K562 (cell line): ENCODE data around the gene ENOSF1. TPM values are rescaled to one million over a fixed set of nuclear protein-coding genes. Genes with fewer than 3 reads are reported as not detected.

ENCODE experiments used
- ATF6 ChIP-seq: sonication (generic); formaldehyde crosslinking; IDR thresholded peaks from 2 replicates; pipeline ENCODE4 v1.4.0; 2020; ENCODE audit warnings: mild to moderate bottlenecking, missing genetic modification reagents
- CTCF ChIP-seq, 3 experiments: IDR thresholded peaks in 2 of 3; conservative IDR thresholded peaks in 1 of 3; 2 replicates each; pipeline ENCODE4 v1.5.1; 2011 to 2012; ENCODE audit warnings: low read length in 3 of 3, mild to moderate bottlenecking in 3 of 3, control low read depth in 2 of 3, improper control_type of control experiment in 1 of 3, inconsistent platforms in 1 of 3, low read depth in 1 of 3, mixed read lengths in 1 of 3, moderate library complexity in 1 of 3; ENCODE audit not compliant: insufficient read depth in 2 of 3
- HDAC2 ChIP-seq: fragments of 450-650 bp; IDR thresholded peaks from 2 replicates; pipeline ENCODE4 v1.6.1; 2016; ENCODE audit warnings: mild to moderate bottlenecking
- KAT8 ChIP-seq: fragments of 450-650 bp; IDR thresholded peaks from 2 replicates; pipeline ENCODE4 v1.6.1; 2016; ENCODE audit warnings: low read depth, mild to moderate bottlenecking
- PATZ1 ChIP-seq: fragments of 250-450 bp; sonication (Bioruptor Pico); IDR thresholded peaks from 2 replicates; pipeline ENCODE4 v1.5.0; 2020; ENCODE audit warnings: mild to moderate bottlenecking, borderline replicate concordance
- PHB2 ChIP-seq: fragments of 450-650 bp; IDR thresholded peaks from 2 replicates; pipeline ENCODE4 v1.6.1; 2017; ENCODE audit warnings: low read depth
- POLR2AphosphoS5 ChIP-seq: IDR thresholded peaks from 2 replicates; pipeline ENCODE4 v1.6.1; 2011; ENCODE audit warnings: mild to moderate bottlenecking, low read depth, low read length, moderate library complexity; ENCODE audit not compliant: control insufficient read depth, insufficient read depth
- RBM39 ChIP-seq: fragments of 200-400 bp; formaldehyde crosslinking; optimal IDR thresholded peaks from 2 replicates; pipeline ENCODE3; 2018; ENCODE audit warnings: low read depth, low read length
- RNF219 ChIP-seq: fragments of 250-450 bp; sonication (Bioruptor Pico); IDR thresholded peaks from 2 replicates; pipeline ENCODE4 v1.5.0; 2022; ENCODE audit warnings: mild to moderate bottlenecking
- SIN3A ChIP-seq, 2 experiments: fragments of 150-350 bp in 1 of 2; IDR thresholded peaks; 2 replicates each; pipeline ENCODE4 v1.6.1; 2011 to 2016; ENCODE audit warnings: borderline replicate concordance in 2 of 2, low read depth in 2 of 2, low read length in 2 of 2, mild to moderate bottlenecking in 2 of 2, moderate library complexity in 2 of 2; ENCODE audit not compliant: control insufficient read depth in 1 of 2
- U2AF1 ChIP-seq: fragments of 200-400 bp; formaldehyde crosslinking; optimal IDR thresholded peaks from 2 replicates; pipeline ENCODE3; 2017; ENCODE audit warnings: mild to moderate bottlenecking, low read depth, low read length, moderate library complexity
- UBTF ChIP-seq, 2 experiments: IDR thresholded peaks; 2 replicates each; pipeline ENCODE4 v1.6.1; 2012; ENCODE audit warnings: improper control_type of control experiment in 2 of 2, low read depth in 2 of 2, low read length in 2 of 2, borderline replicate concordance in 1 of 2
- ZNF780A ChIP-seq: fragments of 250-450 bp; sonication (Bioruptor Pico); IDR thresholded peaks from 2 replicates; pipeline ENCODE4 v1.5.0; 2021; ENCODE audit warnings: mild to moderate bottlenecking
- polyA plus RNA-seq, 8 experiments: library from polyadenylated mRNA; depleted of rRNA in 4 of 8; stranded (reverse) in 5 of 8; unstranded in 3 of 8; fragments of >200 nt; fragmentation: Nextera tagmentation in 2 of 8; fragmentation: Illumina TruSeq in 1 of 8; extraction: Ambion mirVana in 2 of 8; extraction: Trizol in 1 of 8; gene quantifications; 2 replicates each; pipeline versions ENCODE4 v1.2.1 to v1.2.3, GENCODE V29; 2011 to 2014; ENCODE audit warnings: inconsistent platforms in 1 of 8, missing spikeins in 1 of 8
- total RNA-seq, 7 experiments: library from RNA; depleted of rRNA in 6 of 7; stranded (reverse); fragments of >200 nt in 6 of 7; fragmentation: Illumina TruSeq in 2 of 7; extraction: Trizol in 2 of 7; gene quantifications; 2 replicates each; pipeline versions ENCODE4 v1.2.1 to v1.2.3, GENCODE V29; 2011 to 2021; ENCODE audit warnings: low replicate concordance in 1 of 7

Gene ENOSF1
- total and polyA plus RNA-seq, 9 of the 15 experiments (the other 6 are each of a cell fraction or from before 2014, with no cell fraction given): 15.5 to 66.4 (median 46.5) TPM

- TF ChIP-seq SIN3A (IDR thresholded peaks at IDR 0.05; ENCODE audit: borderline replicate concordance in 2 of 2, control insufficient read depth in 1 of 2, low read depth in 2 of 2, low read length in 2 of 2) (peak; percentile 83 to 87; a peak in 3 of 4 replicates), UBTF (IDR thresholded peaks at IDR 0.05; ENCODE audit: borderline replicate concordance in 1 of 2, low read depth in 2 of 2, low read length in 2 of 2) (peak in 1 of 2 experiments; percentile 70; a peak in 3 of 4 replicates), RBM39 (no peak), POLR2AphosphoS5 (peak; percentile 62; the same call in 1 of the 2 replicates), RNF219 (CRISPR knock-in tag) (no peak), PHB2 (no peak), PATZ1 (CRISPR knock-in tag) (no peak), U2AF1 (peak; percentile 76), CTCF (IDR thresholded peaks at IDR 0.05 in 2 of 3, conservative IDR thresholded peaks at IDR 0.05 in 1 of 3; ENCODE audit: insufficient read depth in 2 of 3, low read depth in 1 of 3, low read length in 3 of 3) (peak in 1 of 3 experiments; percentile 30; a peak in 2 of 6 replicates), KAT8 (no peak), ATF6 (peak; percentile 92; the same call in 1 of the 2 replicates), ZNF780A (no peak), HDAC2 (peak; percentile 74)
Observed at GRCh38 chr18:657311-658000, 55.0 kb downstream of the ENOSF1 start, which contains the start of gene TYMS (continued).
